Hypothalamus (tissue), 51 donors: ENCODE data around the gene CORO7.

Experiments used
- DNase-seq, 51 donors: peaks; one replicate each; lab custom pipeline; 2025; lab: John Stamatoyannopoulos, UW

Gene CORO7

DNA sequence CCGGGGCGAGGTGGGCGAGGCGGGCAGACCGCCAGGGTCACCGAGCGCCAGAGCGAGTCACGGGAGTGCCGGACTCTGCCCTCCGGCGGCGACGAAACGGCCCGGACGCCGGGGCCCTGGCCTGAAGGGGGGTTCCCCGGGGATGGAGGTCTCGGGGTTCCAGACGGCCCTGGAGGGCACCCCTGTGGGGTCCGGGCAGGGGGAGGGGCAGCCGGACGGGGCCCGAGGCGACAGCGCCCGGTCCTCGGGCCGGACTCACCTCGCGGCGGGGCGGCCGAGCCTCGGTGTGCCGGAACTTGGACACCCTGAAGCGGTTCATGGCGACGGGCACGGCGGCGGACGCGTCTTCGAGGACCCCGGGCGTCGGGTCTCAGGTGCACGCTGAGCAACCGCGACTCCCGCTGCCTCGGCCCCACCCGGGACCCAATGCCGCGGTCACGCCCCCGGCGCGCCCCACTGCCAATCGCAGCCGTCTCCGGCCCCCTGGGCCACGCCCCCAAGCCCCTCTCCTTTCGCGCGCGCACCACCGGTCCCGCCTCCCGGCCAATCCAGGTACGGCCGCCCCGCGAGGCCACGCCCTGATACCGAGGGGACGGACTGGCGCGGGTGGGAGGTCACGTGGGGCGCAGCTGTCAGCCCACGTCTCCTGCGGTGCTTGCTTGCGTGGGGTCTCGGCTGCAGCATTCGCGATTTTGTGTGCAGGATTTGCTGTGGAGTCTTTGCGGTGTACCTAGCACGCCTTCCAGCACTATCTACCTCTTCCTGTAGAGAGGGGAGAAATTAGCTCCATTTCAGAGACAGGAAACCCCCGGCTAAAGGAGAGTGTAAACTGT lies at the start of gene CORO7:
CORO7 (minus strand) TSS at position 397 of the 833 bp plus-strand sequence; CDS start at position 319, 78 bp downstream.
- peak; percentile 79 to 99 (median 95) for DNase-seq

DNA sequence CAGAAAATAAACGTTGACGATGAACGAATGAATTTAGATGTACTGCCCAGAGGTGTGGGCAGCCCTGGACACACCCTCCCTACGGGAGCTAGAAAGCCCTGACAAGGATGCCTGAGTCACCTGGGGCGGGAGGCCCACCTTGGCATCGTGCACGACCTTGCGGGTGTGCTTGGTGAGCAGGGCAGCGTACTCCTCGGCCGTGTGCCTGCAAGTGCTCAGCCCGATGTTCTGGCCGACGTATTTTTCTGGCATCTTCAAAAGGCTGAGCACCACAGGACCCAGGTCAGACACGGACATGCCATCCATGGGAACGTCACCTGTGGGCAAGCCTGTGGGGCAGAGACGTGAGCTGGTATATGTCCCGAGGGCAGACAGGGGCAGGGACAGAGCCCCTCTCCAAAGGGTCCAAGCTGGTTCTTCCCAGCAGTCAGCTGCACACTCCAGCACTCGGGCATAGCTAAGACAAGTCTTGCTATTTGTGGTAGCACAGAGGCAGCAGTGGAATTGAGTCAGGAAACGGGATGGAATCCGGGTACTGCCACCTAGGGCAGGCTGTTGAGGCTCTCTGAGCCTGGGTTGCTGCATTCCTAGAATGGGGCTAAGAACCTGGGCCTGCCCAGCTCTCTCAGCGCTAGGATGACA lies 47.2 kb upstream of the CORO7 start:
- no peak for DNase-seq

DNA sequence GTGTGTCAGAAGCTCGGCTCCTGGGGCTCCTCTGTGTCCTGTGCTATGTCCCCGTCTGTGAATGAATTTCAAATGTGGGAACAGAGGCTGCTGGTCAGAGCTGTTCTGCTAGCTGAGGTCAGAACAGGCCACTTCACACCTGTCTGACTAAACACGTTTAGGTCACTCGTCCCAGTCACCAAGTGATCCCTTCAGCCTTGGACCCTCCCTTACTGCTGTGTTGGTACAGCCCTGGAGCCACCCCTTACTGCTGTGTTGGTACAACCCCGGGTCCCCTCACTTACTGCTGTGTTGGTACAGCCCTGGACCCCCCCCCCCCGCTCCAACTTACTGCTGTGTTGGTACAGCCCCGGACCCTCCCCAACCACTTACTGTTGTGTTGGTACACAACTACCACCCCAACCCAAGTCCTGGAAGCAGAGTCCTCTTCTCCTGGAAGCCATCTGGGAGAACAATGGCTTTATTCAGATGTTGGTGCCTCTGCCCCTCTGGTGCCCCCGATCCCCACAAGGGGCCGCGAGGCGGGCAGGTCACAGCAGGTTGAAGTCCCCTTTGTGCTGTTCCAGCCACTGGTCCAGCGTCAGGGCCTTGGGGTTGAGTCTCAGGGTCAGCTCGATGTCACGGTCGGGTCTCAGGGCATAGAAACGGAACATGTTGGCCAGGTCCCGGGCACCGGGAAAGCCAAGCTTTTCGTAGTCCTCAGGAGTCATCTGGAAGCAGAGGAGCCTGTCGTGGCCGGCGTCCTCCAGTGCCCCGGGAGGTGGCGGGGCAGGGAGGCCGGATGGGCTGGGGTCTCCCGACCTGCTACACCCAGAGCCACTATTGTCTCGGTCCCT lies 45.1 kb upstream of the CORO7 start:
- DNase-seq: peak in 28 of 51 donors; percentile 5 to 64 (median 26)

DNA sequence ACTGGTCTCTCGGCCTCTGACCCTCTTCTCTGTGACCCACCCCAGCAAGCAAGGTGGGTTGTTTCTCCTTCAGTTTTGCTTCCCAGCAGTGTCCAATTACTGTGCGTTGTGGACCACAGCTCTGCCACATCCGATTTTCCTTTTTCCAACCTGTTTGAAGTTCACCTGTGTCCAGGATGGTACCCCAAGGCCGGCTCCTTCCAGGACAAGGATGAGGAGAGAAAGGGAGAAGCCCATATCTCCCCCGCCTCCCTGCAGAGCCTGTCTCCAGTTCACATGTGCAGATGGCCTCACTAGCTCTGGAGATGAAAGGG lies 44.5 kb upstream of the CORO7 start:
- DNase-seq: peak in 3 of 51 donors; percentile 42 to 47 (median 43)

DNA sequence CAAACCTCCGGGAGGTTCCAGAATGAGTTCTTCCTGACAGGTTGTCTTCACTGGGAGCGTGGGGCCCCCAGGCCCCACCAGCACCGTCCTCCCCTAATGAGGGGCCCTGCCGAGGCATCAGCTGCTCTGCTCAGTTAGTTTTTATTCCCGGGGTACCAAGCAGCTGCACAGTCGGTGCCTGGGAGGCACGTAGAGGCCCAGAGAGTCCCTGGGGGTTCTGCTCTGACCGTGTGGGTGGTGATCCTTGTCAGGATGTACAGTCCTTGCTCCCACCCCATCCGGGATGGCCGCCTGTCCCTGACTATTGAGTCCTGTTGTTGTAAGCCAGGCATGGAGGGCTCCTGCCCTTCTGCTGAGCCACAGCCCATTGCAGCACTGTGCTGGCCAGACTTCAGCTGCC lies 39.6 kb upstream of the CORO7 start:
- DNase-seq: no peak

DNA sequence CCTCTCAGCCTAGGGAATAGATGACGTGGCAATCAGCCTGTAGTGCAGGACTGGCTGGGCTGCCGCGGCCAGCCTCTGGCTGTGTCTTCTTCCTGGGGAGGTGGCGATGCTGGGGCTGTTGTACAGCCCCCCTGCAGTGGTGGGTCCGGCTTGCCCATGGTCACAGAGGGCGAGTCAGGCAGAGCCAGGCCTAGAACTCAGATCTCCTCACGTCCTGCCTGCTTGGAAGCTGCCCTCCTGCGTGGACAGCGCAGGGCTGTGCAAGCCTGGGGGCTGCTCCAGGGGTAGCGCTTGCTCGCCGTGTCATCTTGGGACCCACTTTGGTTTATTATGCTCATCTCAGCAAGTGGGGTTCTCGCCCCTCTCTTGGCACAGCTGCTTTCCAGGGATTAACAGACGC lies 38.7 kb upstream of the CORO7 start:
- no peak for DNase-seq

DNA sequence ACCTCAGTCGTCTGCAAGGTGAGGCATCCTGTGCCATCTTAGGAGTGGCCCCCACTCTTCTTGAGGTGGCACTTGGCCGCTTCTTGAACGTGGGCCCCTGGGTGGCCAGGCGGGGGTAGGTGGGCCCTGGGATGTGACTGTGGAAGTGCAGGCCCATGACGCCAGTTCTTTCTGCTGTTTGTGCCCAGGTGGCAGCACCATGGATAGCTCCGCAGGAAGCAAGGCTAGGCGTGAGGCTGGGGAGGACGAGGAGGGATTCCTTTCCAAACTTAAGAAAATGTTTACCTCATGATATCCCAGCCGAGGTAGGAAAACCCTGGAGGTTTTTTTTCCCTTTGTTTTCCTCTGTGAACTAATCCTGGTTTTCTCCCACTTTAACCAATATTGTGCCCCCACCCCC lies 38.2 kb upstream of the CORO7 start:
- no peak for DNase-seq

DNA sequence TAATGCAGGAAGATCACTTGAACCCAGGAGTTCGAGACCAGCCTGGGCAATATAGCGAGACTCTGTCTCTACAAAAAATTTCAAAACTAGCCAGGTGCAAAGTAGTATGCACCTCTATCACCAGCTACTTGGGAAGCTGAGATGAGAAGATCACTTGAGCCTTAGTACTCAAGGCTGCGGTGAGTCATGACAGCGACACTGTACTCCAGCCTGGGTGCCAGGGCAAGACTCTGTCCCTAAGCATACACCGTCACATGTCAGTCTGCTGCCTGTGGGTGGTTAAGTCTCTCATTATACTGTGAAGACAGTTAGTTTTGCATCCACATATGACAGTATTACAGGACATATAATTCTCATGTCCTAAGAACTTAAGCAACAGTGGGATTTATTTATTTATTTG lies 36.3 kb upstream of the CORO7 start:
- no peak for DNase-seq

DNA sequence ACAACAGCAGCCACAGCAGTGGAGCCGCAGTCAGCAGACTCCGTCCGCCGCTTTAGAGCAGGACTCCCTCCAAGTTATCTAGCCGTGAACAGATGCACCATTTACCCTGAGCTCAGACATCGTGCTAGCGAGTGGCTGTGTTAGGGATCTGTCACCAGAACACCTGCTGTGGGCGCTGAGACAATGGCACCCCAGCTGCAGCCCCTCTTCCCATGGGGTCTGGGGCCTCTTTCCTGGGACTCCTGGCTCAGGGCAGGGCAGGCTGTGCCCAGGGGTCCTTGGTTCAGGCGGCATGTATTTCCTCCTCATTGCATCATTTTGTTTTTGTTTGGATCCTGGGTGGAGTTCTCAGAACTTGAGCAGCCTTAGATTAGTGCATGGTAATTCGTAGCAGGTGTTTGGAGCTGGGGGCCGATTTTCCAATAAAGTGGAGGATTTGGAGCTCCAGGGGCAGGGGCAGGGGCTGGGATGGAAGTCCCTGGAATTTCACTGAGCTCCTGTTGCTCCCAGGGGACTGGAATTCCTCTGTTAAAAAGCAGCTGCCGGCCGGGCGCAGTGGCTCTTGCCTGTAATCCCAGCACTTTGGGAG lies 34.6 kb upstream of the CORO7 start:
- no peak for DNase-seq

DNA sequence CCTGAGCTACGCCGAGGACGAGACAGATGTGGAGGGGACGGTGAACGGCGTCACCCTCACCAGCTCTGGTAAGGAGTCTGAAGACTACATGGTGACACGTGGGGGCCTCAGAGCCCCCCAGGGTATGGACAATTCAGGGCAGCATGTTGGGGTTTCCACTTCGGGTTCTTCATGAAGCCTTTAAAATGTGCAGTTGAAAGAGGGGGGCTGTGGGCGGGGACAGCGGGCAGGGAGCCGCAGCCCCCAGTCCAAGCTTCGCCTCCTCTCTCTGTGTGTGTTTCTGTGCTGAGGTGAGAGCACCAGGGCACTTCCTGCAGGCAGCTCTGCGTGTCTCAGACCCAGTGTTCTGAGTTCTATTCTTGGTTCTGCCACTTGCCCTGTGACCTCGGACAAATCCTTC lies 34.0 kb upstream of the CORO7 start:
- no peak for DNase-seq

DNA sequence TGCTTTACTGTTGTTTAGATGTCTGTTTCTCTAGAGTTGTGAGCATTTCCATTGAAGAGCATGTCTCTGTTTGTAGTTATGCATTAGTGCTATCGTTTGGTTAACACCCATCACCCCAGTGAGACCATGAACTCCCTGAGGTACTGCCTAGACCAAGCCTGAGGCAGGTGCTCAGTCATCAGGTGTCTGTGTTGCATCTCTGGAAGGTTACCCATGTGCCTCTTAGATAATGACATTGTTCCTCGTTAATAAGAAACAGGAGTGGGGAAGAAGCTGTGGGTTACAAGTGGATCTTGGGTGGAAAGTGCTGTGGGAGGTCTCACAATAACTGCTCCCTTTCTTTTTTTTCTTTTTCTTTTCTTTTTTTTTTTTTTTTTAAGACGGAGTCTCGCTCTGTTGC lies 27.6 kb upstream of the CORO7 start:
- no peak for DNase-seq

DNA sequence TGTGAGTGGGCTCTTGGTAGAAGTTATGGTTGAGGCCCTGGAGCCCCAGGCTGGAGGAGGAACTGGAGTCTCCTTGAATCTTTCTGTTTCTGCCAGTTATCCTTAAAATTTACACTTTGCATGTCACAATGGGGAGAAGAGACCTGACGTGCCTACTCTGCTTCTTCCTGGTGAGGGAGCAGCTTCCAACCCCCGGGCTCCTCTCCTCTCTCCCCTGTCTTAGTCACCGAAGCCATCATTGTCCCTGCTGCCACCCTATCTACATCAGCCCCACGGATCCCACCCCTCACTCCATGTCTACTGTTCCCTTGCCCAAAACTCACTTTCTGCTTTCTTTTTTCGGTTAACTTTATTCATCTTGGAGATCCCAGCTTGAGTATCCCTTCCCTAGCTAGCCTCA lies 26.9 kb upstream of the CORO7 start:
- DNase-seq: no peak

DNA sequence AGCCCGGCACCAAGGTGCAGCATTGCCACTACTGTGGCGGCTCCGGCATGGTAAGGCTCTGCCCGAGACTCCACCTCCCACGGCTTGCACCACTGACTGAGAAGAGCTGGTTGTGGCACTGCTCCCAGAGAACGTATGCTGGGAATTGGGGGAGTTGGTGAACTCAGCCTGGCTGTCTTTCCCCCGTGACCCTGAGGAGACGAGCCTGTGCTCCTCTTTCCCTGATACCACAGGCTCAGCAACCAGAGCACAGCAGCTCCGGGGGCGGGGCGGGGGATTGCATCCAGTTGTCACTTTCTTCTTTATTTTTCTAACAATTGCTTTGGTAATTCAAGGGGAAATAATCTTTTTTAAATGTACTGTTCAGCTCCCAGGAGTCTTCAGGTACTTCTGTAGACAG lies 26.0 kb upstream of the CORO7 start:
- no peak for DNase-seq

DNA sequence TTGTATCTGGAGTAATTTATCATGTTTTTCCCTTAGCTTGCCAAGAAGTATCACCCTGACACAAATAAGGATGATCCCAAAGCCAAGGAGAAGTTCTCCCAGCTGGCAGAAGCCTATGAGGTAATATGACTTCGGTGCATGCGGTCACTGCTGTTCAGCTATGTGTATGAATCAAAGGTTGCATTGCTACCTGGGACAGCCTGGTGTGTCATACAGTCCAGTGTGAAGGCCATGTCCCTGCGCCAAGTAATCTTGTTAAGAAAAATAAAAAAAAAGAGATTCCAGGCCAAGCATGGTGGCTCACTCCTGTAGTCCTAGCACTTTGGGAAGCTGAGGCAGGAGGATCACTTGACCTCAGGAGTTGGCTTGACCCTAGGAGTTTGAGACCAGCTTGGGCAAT lies 21.0 kb upstream of the CORO7 start:
- DNase-seq: no peak

DNA sequence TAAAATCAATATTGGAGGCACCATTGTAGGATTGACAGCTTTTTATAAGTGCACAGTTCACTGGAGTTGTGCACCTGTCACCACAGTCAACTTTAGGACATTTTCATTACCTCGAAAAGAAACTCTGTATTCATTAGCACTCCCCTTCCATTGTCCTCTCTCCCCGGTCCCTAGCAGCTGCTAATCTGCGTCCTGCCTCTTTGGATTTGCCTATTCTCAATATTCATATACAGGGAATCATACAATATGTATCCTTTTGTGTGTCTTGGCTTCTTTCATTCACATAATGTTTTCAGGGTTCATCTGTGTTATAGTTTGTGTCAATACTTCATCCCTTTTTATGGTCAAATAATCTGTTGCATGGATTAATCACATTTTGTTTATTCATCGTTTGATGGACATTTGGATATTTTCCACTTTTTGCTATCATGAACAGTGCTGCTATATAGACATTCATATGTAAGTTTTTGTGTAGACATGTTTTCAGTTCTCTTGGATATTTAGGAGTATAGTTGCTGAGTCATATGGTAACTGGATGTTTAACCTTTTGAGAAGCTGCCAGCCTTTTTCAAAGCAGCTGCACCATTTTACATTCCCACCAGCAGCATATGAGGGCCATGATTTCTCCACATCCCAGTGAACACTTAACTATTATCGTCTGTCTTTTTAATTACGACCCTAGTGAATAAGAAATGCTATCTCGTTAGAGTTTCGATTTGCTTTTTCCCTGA lies 19.1 kb upstream of the CORO7 start:
- DNase-seq: no peak

DNA sequence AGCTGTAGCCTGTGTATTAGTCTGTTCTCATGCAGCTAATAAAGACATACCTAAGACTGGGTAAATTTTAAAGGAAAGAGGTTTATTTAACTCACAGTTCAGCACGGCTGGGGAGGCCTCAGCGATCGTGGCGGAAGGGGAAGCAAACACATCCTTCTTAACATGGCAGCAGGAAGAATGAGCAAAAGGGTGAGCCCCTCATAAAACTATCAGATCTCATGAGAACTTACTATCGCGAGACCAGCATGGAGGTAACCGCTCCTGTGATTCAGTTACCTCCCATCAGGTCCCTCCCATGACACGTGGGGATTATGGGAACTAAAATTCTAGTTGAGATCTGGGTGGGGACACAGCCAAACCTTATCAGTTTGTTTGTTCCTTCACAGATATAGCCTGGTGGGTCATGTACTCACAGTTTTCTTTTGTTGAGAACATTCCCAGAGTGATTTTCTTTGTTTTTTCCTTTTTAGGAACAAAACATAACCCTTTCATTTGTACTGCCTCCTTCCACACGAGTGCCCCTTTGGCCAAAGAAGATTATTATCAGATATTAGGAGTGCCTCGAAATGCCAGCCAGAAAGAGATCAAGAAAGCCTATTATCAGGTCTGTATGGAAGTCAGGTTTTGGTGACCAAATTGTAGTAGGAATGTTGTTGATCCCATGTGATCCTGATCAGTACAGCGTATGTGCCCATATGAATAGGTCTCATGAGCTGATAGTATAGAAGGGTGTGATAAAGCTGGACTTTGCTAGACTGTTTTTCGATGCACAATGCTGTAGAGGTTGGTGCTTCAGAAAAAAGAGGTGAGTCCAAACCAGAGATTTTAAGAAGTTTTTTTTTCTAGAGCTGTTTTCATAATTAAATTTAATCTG lies 17.8 kb upstream of the CORO7 start:
- DNase-seq: no peak

DNA sequence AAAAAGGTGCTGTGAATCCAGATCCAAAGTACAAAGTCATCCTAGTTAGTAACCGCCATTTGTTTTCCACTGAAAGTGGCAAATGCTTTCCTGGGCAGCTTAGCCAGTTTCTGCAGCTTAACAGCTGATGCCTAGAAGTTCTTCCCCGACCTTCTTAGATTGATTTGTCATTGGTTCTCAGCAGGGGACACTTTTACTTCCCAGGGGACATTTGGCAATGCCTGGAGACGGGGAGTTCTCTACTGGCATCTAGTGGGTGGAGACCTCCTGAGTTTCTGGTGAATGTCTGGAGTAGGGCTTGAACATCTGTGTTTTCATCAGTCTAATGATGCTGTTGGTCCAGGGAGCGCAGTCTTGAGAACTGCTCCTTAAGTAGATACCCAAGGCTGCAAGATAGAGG lies 16.8 kb upstream of the CORO7 start:
- DNase-seq: no peak

DNA sequence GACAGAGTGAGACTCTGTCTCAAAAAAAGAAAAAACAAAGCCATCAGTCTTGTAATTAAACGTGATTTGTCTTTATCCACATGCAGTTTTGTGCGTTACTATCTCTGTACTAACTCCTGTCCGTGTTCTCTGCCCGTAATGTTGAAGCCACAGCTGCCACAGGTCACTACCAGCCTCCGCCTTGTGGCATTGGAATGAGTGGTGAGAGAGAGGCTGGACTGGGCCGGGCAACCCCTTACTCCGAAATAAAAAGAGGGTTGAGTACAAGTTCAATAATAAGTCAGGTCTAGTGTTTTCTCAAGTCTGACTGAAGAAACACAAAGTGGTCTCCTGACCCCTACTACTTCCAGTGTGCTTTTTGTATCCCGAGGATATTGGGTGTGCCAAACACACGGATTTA lies 14.6 kb upstream of the CORO7 start:
- DNase-seq: no peak

DNA sequence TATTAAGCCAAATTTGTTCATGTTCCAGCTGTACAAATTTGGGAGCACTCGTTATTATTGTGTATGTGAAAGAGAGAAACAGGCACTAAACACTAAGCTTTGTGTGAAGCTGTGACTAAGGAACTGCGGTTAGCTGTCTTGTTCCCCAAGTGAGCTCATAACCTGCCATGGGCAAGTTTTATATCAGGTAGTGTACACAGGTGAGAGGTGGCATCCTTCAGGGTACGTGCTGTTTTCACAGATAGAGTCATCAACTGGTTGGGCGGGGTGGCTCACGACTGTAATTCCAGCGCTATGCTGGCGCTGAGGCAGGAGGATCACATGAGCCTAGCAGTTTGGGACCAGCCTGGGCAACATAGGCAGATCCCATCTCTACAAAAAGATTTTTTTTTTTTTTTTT lies 12.1 kb upstream of the CORO7 start:
- DNase-seq: no peak
